Keratinocyte (primary cell): ENCODE measurements around the gene MRPL32. TPM values are rescaled to one million over a fixed set of nuclear protein-coding genes. Genes with fewer than 3 reads are reported as not detected.

Experiments used
- DNase-seq: peaks from one replicate; pipeline ENCODE4 v3.0.0-alpha.2; 2011; ENCODE audit warnings: low read depth, missing footprints, low spot score
- FAIRE-seq: peaks from 2 replicates; lab custom pipeline; 2011; peaks lifted over from hg19 to GRCh38; lab: Jason Lieb, UNC
- H2AFZ ChIP-seq: 2 replicates; pipeline ENCODE4 v1.6.0; 2012; ENCODE audit warnings: low read length, control low read depth, inconsistent platforms; ENCODE audit not compliant: control insufficient read depth
- H3K27ac ChIP-seq: 2 replicates; pipeline ENCODE4 v1.5.1; 2011; ENCODE audit warnings: low read length; ENCODE audit not compliant: control insufficient read depth, insufficient read depth
- H3K27me3 ChIP-seq: 3 replicates; pipeline ENCODE4 v1.6.0; 2011; ENCODE audit warnings: low read length; ENCODE audit not compliant: control insufficient read depth, insufficient read depth; ENCODE audit errors: extremely low read depth
- H3K36me3 ChIP-seq, 2 experiments: 2 replicates in 1 of 2; 3 replicates in 1 of 2; pipeline ENCODE4 v1.5.1; 2011; ENCODE audit warnings: low read length in 2 of 2, mild to moderate bottlenecking in 1 of 2; ENCODE audit not compliant: control insufficient read depth in 2 of 2, insufficient read depth in 2 of 2; ENCODE audit errors: extremely low read depth in 1 of 2
- H3K4me1 ChIP-seq: 3 replicates; pipeline ENCODE4 v1.5.1; 2011; ENCODE audit warnings: low read length; ENCODE audit not compliant: control insufficient read depth, insufficient read depth; ENCODE audit errors: extremely low read depth
- H3K4me2 ChIP-seq: 3 replicates; pipeline ENCODE4 v1.6.0; 2011; ENCODE audit warnings: low read depth, low read length; ENCODE audit not compliant: control insufficient read depth, insufficient read depth; ENCODE audit errors: extremely low read depth
- H3K4me3 ChIP-seq, 3 experiments: fragments of 200-600 bp in 1 of 3; sonication (generic) in 1 of 3; 2 replicates in 2 of 3; 3 replicates in 1 of 3; pipeline ENCODE4 v1.5.1; 2011 to 2016; ENCODE audit warnings: low read length in 3 of 3, mild to moderate bottlenecking in 3 of 3, control low read depth in 2 of 3, inconsistent platforms in 1 of 3, low read depth in 1 of 3, mixed read lengths in 1 of 3, mixed run types in 1 of 3, moderate library complexity in 1 of 3; ENCODE audit not compliant: control insufficient read depth in 2 of 3, insufficient read depth in 2 of 3; ENCODE audit errors: extremely low read depth in 1 of 3
- H3K79me2 ChIP-seq: 2 replicates; pipeline ENCODE4 v1.6.0; 2012; ENCODE audit warnings: low read length; ENCODE audit not compliant: control insufficient read depth, insufficient read depth
- H3K9ac ChIP-seq: 3 replicates; pipeline ENCODE4 v1.6.0; 2011; ENCODE audit warnings: low read length; ENCODE audit not compliant: control insufficient read depth, insufficient read depth; ENCODE audit errors: extremely low read depth
- H3K9me1 ChIP-seq: 3 replicates; pipeline ENCODE4 v1.6.0; 2011; ENCODE audit warnings: low read length; ENCODE audit not compliant: control insufficient read depth, insufficient read depth; ENCODE audit errors: extremely low read depth
- H3K9me3 ChIP-seq: 2 replicates; pipeline ENCODE4 v1.5.1; 2012; ENCODE audit warnings: low read depth, low read length; ENCODE audit not compliant: control insufficient read depth
- H4K20me1 ChIP-seq: 3 replicates; pipeline ENCODE4 v1.6.0; 2011; ENCODE audit warnings: low read length; ENCODE audit not compliant: control insufficient read depth, insufficient read depth; ENCODE audit errors: extremely low read depth
- CTCF ChIP-seq, 3 experiments: IDR thresholded peaks in 1 of 3; conservative IDR thresholded peaks in 1 of 3; optimal IDR thresholded peaks in 1 of 3; 2 replicates in 2 of 3; 3 replicates in 1 of 3; pipeline versions ENCODE3 to v1.5.1; 2011; ENCODE audit warnings: low read length in 3 of 3, mild to moderate bottlenecking in 3 of 3, moderate library complexity in 2 of 3, control low read depth in 1 of 3, inconsistent platforms in 1 of 3; ENCODE audit not compliant: insufficient read depth in 2 of 3; ENCODE audit errors: extremely low read depth in 1 of 3
- EZH2 ChIP-seq: IDR thresholded peaks from one replicate; pipeline ENCODE4 v1.6.1; 2012; ENCODE audit warnings: inconsistent platforms, mild to moderate bottlenecking, low read length, moderate library complexity
- dilution Hi-C: fragments of 300-500 bp; cut with MboI; formaldehyde crosslinking; loops from one replicate; pipeline ENCODE4 v1.7.0; 2020; ENCODE audit warnings: low sequenced_read_pairs; ENCODE audit not compliant: extremely low pct_ligation_motif_present
- polyA plus RNA-seq, 5 experiments: library from polyadenylated mRNA; depleted of rRNA in 3 of 5; stranded (reverse) in 3 of 5; stranded (forward) in 1 of 5; unstranded in 1 of 5; fragments of >200 nt; gene quantifications; 1 replicate in 1 of 5; 2 replicates in 3 of 5; 3 replicates in 1 of 5; pipeline versions ENCODE4 v1.2.1 to v1.2.3, GENCODE V29; 2011 to 2012; ENCODE audit warnings: missing spikeins in 2 of 5, low read depth in 1 of 5, low replicate concordance in 1 of 5

Gene MRPL32
- polyA plus RNA-seq, 1 donor (not counting 4 experiments of a cell fraction or from before 2014, with no cell fraction given) = 86.1 TPM

- peaks cover 23% of the 10 kb centered on the region for H3K4me1 ChIP-seq
- no peak for FAIRE-seq
- dilution Hi-C loops = no loop called here
These were observed 736 bp upstream of the MRPL32 start for GRCh38 chr7:42931447-42931833.

GRCh38 chr7:42932811-42933591, 825 bp downstream of the MRPL32 start:
- dilution Hi-C loops = no loop called here
- no peaks in the 10 kb centered on the region for H3K9me3 ChIP-seq
- H2AFZ ChIP-seq = peak overlapping the region; percentile 78
- H3K4me1 ChIP-seq = peaks cover 21% of the 10 kb centered on the region
- H3K79me2 ChIP-seq = peaks cover 78% of the 10 kb centered on the region
- H3K27ac ChIP-seq = peak overlapping the region; percentile 97
- H3K4me3 ChIP-seq = peak overlapping the region; percentile 95 to 98 (median 98)
- no peaks in the 10 kb centered on the region for H3K27me3 ChIP-seq
- peak; percentile 36 for FAIRE-seq
- peak overlapping the region; percentile 99 for H3K9ac ChIP-seq
- no peaks in the 10 kb centered on the region for H4K20me1 ChIP-seq
- peaks cover 7 to 12% of the 10 kb centered on the region in 2 experiments for H3K36me3 ChIP-seq
- no peak for DNase-seq
- H3K4me2 ChIP-seq = peak overlapping the region; percentile 87
- TF ChIP-seq EZH2 = no peak
- no peaks in the 10 kb centered on the region for H3K9me1 ChIP-seq

More at GRCh38 chr7:42931447-42931833, 736 bp upstream of the MRPL32 start:
- no peak for TF ChIP-seq EZH2
- TF ChIP-seq CTCF (optimal IDR thresholded peaks at IDR 0.05 in 1 of 3, IDR thresholded peaks at IDR 0.05 in 1 of 3, conservative IDR thresholded peaks at IDR 0.05 in 1 of 3; ENCODE audit: extremely low read depth in 1 of 3, insufficient read depth in 2 of 3, low read length in 3 of 3) = no peak
- Histone ChIP-seq H3K4me2 (peak overlapping the region; percentile 89), H3K36me3 (peaks cover 6 to 12% of the 10 kb centered on the region in 2 experiments), H3K27me3 (no peaks in the 10 kb centered on the region), H3K9me1 (no peaks in the 10 kb centered on the region), H3K27ac (peak overlapping the region; percentile 97), H3K9me3 (no peaks in the 10 kb centered on the region), H3K9ac (peak overlapping the region; percentile 99), H2AFZ (peak overlapping the region; percentile 99), H4K20me1 (no peaks in the 10 kb centered on the region), H3K79me2 (peaks cover 87% of the 10 kb centered on the region), H3K4me3 (peak overlapping the region; percentile 95 to 98 (median 98))
- no peak for DNase-seq
